HCT116 (cell line): Measurements from ENCODE around the gene PDLIM5. TPM values are rescaled to one million over a fixed set of nuclear protein-coding genes. Genes with fewer than 3 reads are reported as not detected.

ENCODE experiments used
- ATAC-seq: fragments of 200-7000 bp; cut with Tn5 transposase; 2 replicates; pipeline ENCODE4 v1.9.1; 2020; ENCODE audit warnings: mild to moderate bottlenecking, moderate library complexity
- BruUV-seq: library from RNA; stranded (reverse); fragments of 400-500 nt; replicated peaks from 2 replicates; lab custom pipeline; 2021; lab: Mats Ljungman, UMichigan
- CTCF ChIA-PET: fragments of 300-600 bp; sonication (Branson Sonifier 250); formaldehyde crosslinking; loops from one replicate; lab custom pipeline; 2021; ENCODE audit warnings: antibody characterized with exemption; lab: Charles Lee
- POLR2A ChIA-PET: fragments of 300-600, 350-600 bp; sonication (Branson Sonifier 250); formaldehyde crosslinking; loops from one replicate; lab custom pipeline; 2021; ENCODE audit warnings: antibody characterized with exemption; lab: Charles Lee
- RAD21 ChIA-PET, 2 experiments: fragments of 300-600 bp; sonication (Branson Sonifier 250); formaldehyde crosslinking; loops; one replicate each; lab custom pipeline; 2023; ENCODE audit warnings: low total read pairs in 2 of 2; ENCODE audit not compliant: uncharacterized antibody in 2 of 2, unreplicated experiment in 2 of 2, low non-redundant PET in 1 of 2; lab: Charles Lee
- DNase-seq: peaks from one replicate; pipeline ENCODE4 v3.0.0-alpha.2; 2010; ENCODE audit warnings: low read depth, low spot score
- H2AFZ ChIP-seq: fragments of 200-600 bp; shearing (Covaris generic), sonication (generic); 2 replicates; pipeline ENCODE4 v1.6.1; 2017; ENCODE audit warnings: low read depth, mixed run types, mixed read lengths, antibody characterized with exemption, low read length; ENCODE audit not compliant: poor library complexity, severe bottlenecking
- H3K27ac ChIP-seq: 2 replicates; pipeline ENCODE4 v1.5.1; 2012; ENCODE audit warnings: low read depth, low read length
- H3K27me3 ChIP-seq: fragments of 200-600 bp; sonication (generic); 2 replicates; pipeline ENCODE4 v1.6.1; 2016; ENCODE audit warnings: mixed run types, low read length, mixed read lengths; ENCODE audit not compliant: insufficient read depth
- H3K36me3 ChIP-seq, 2 experiments: fragments of 200-500 bp in 1 of 2; fragments of 200-600 bp in 1 of 2; sonication (Bioruptor generic) in 1 of 2; sonication (generic) in 1 of 2; 2 replicates each; pipeline versions ENCODE4 v1.5.1 to v1.6.1; 2014 to 2016; ENCODE audit warnings: low read length in 2 of 2, inconsistent platforms in 1 of 2, mixed read lengths in 1 of 2, mixed run types in 1 of 2; ENCODE audit not compliant: insufficient read depth in 2 of 2, control insufficient read depth in 1 of 2
- H3K4me1 ChIP-seq, 2 experiments: fragments of 200-600 bp in 1 of 2; sonication (generic) in 1 of 2; 2 replicates each; pipeline versions ENCODE4 v1.5.1 to v1.6.1; 2012 to 2017; ENCODE audit warnings: low read length in 2 of 2, inconsistent platforms in 1 of 2, mild to moderate bottlenecking in 1 of 2, mixed read lengths in 1 of 2, mixed run types in 1 of 2, moderate library complexity in 1 of 2; ENCODE audit not compliant: insufficient read depth in 2 of 2, control insufficient read depth in 1 of 2
- H3K4me2 ChIP-seq: fragments of 200-600 bp; sonication (generic); 2 replicates; pipeline ENCODE4 v1.6.1; 2017; ENCODE audit warnings: mixed run types, low read length, mixed read lengths
- H3K4me3 ChIP-seq, 2 experiments: fragments of 200-600 bp in 1 of 2; sonication (generic) in 1 of 2; replicated peaks in 1 of 2; 2 replicates each; pipeline ENCODE4 v1.5.1; 2011 to 2016; ENCODE audit warnings: low read length in 2 of 2, control low read depth in 1 of 2, low read depth in 1 of 2, mild to moderate bottlenecking in 1 of 2, mixed read lengths in 1 of 2, mixed run types in 1 of 2
- H3K79me2 ChIP-seq: fragments of 200-600 bp; sonication (generic); 2 replicates; pipeline ENCODE4 v1.6.1; 2017; ENCODE audit warnings: mild to moderate bottlenecking, mixed run types, low read length, moderate library complexity, mixed read lengths; ENCODE audit not compliant: insufficient read depth
- H3K9ac ChIP-seq: fragments of 200-600 bp; sonication (generic); 2 replicates; pipeline ENCODE4 v1.6.1; 2016; ENCODE audit warnings: low read length, mixed read lengths
- H3K9me2 ChIP-seq: fragments of 200-600 bp; sonication (generic), shearing (Covaris generic); 2 replicates; pipeline ENCODE4 v1.6.1; 2017; ENCODE audit warnings: mixed run types, mild to moderate bottlenecking, moderate library complexity; ENCODE audit not compliant: insufficient read depth
- H3K9me3 ChIP-seq, 2 experiments: fragments of 200-500 bp in 1 of 2; fragments of 200-600 bp in 1 of 2; sonication (Bioruptor generic) in 1 of 2; sonication (generic) in 1 of 2; 2 replicates each; pipeline ENCODE4 v1.6.1; 2014 to 2017; ENCODE audit warnings: low read length in 2 of 2, mixed read lengths in 2 of 2, inconsistent platforms in 1 of 2, low read depth in 1 of 2, mild to moderate bottlenecking in 1 of 2, mixed run types in 1 of 2, moderate library complexity in 1 of 2; ENCODE audit not compliant: control insufficient read depth in 1 of 2, insufficient read depth in 1 of 2
- H4K20me1 ChIP-seq: fragments of 200-600 bp; sonication (generic), shearing (Covaris generic); 2 replicates; pipeline ENCODE4 v1.6.1; 2017; ENCODE audit warnings: mixed run types, mild to moderate bottlenecking, moderate library complexity; ENCODE audit not compliant: insufficient read depth
- CEBPB ChIP-seq: IDR thresholded peaks from 2 replicates; pipeline ENCODE4 v1.6.1; 2012; ENCODE audit warnings: low read depth
- EZH2 ChIP-seq: fragments of 200-600 bp; sonication (generic); IDR thresholded peaks from 2 replicates; pipeline ENCODE4 v1.6.1; 2017; ENCODE audit warnings: antibody characterized with exemption, mixed run types
- EZH2phosphoT487 ChIP-seq: fragments of 200-600 bp; IDR thresholded peaks from 2 replicates; pipeline ENCODE4 v1.6.1; 2018; ENCODE audit warnings: antibody characterized with exemption, borderline replicate concordance
- FOSL1 ChIP-seq: IDR thresholded peaks from 2 replicates; pipeline ENCODE4 v1.6.1; 2012; ENCODE audit warnings: low read depth
- JUND ChIP-seq: IDR thresholded peaks from 2 replicates; pipeline ENCODE4 v1.6.1; 2012
- POLR2AphosphoS5 ChIP-seq: IDR thresholded peaks from 2 replicates; pipeline ENCODE4 v1.6.1; 2011; ENCODE audit warnings: mild to moderate bottlenecking, low read depth, low read length, moderate library complexity
- SP1 ChIP-seq: IDR thresholded peaks from 2 replicates; pipeline ENCODE4 v1.6.1; 2012; ENCODE audit warnings: low read depth
- SRF ChIP-seq: IDR thresholded peaks from 2 replicates; pipeline ENCODE4 v1.6.1; 2012; ENCODE audit warnings: low read depth
- YY1 ChIP-seq: IDR thresholded peaks from 2 replicates; pipeline ENCODE4 v1.6.1; 2011; ENCODE audit warnings: low read length, low read depth, moderate library complexity, mild to moderate bottlenecking; ENCODE audit not compliant: insufficient replicate concordance; ENCODE audit errors: extremely low read depth
- ZFX ChIP-seq: fragments of 450-650 bp; IDR thresholded peaks from 2 replicates; pipeline ENCODE4 v1.6.1; 2017
- intact Hi-C: fragments of 100-400 bp; cut with micrococcal nuclease; formaldehyde crosslinking; loops from 2 replicates; pipeline ENCODE4 v1.10.0; 2022
- total RNA-seq: library from RNA; stranded (reverse); gene quantifications from one replicate; pipeline ENCODE4 v1.2.1, GENCODE V29; 2021; ENCODE audit not compliant: unreplicated experiment
- TF ChIP-seq, protein P1 (sequence below), 3 experiments: fragments of 200-600 bp in 1 of 3; sonication (generic) in 1 of 3; IDR thresholded peaks in 2 of 3; conservative IDR thresholded peaks in 1 of 3; 2 replicates each; pipeline ENCODE4 v1.5.1; 2012 to 2017; ENCODE audit warnings: low read depth in 2 of 3, low read length in 2 of 3, antibody characterized with exemption in 1 of 3, borderline replicate concordance in 1 of 3, control low read depth in 1 of 3, mild to moderate bottlenecking in 1 of 3, mixed read lengths in 1 of 3, mixed run types in 1 of 3, moderate library complexity in 1 of 3; ENCODE audit not compliant: insufficient read depth in 1 of 3
- TF ChIP-seq, protein P2 (sequence below): IDR thresholded peaks from 2 replicates; pipeline ENCODE4 v1.6.1; 2012
- TF ChIP-seq, protein P3 (sequence below): IDR thresholded peaks from 2 replicates; pipeline ENCODE4 v1.6.1; 2011; ENCODE audit warnings: mild to moderate bottlenecking, low read length, moderate library complexity; ENCODE audit not compliant: insufficient replicate concordance; ENCODE audit errors: extremely low read depth
- TF ChIP-seq, protein P4 (sequence below): IDR thresholded peaks from 2 replicates; pipeline ENCODE4 v1.6.1; 2012; ENCODE audit warnings: low read depth

The PDLIM5 gene
- total RNA-seq, 1 experiment from 2014 or later = 130 TPM

DNA sequence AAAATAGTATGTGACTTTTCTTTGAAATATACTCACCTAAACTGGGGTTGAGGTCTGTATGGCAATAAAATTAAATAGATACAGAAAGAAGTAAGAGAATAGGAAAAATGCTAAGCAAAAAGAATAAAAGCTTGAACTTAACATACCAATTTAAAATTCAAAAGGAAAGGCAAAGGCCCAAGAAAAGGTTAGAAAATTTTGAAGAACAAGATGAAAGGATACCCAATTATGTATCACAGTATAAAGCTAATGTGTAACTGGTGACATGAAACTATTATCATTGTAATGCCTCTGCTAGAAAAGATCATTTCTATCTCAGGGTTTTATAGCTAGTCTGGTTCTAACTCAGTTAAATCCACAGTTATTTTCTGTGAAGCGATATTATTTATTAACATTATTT lies 99.1 kb downstream of the PDLIM5 start:
- Histone ChIP-seq H3K4me1 (peaks cover 41% of the 10 kb centered on the region in 2 experiments), H3K36me3 (peaks cover 0 to 8% of the 10 kb centered on the region in 2 experiments; a peak in 1 of 4 replicates), H3K27me3 (no peaks in the 10 kb centered on the region), H3K4me3 (no peak overlapping the region), H3K4me2 (no peak overlapping the region), H2AFZ (no peak overlapping the region), H3K79me2 (peaks cover 19% of the 10 kb centered on the region; the same call in 1 of the 2 replicates), H3K9ac (no peak overlapping the region), H3K9me3 (no peaks in the 10 kb centered on the region), H4K20me1 (no peaks in the 10 kb centered on the region), H3K9me2 (no peaks in the 10 kb centered on the region), H3K27ac (no peak overlapping the region)
- CTCF ChIA-PET = no interaction called here
- TF ChIP-seq, protein P1, sequence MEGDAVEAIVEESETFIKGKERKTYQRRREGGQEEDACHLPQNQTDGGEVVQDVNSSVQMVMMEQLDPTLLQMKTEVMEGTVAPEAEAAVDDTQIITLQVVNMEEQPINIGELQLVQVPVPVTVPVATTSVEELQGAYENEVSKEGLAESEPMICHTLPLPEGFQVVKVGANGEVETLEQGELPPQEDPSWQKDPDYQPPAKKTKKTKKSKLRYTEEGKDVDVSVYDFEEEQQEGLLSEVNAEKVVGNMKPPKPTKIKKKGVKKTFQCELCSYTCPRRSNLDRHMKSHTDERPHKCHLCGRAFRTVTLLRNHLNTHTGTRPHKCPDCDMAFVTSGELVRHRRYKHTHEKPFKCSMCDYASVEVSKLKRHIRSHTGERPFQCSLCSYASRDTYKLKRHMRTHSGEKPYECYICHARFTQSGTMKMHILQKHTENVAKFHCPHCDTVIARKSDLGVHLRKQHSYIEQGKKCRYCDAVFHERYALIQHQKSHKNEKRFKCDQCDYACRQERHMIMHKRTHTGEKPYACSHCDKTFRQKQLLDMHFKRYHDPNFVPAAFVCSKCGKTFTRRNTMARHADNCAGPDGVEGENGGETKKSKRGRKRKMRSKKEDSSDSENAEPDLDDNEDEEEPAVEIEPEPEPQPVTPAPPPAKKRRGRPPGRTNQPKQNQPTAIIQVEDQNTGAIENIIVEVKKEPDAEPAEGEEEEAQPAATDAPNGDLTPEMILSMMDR (IDR thresholded peaks at IDR 0.05 in 2 of 3, conservative IDR thresholded peaks at IDR 0.05 in 1 of 3; ENCODE audit: borderline replicate concordance in 1 of 3, insufficient read depth in 1 of 3, low read depth in 2 of 3, low read length in 2 of 3) = no peak
- no peak for TF ChIP-seq YY1
- TF ChIP-seq, protein P2, sequence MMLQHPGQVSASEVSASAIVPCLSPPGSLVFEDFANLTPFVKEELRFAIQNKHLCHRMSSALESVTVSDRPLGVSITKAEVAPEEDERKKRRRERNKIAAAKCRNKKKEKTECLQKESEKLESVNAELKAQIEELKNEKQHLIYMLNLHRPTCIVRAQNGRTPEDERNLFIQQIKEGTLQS = no peak
- TF ChIP-seq POLR2AphosphoS5 = no peak
- no peak for TF ChIP-seq JUND
- TF ChIP-seq, protein P3, sequence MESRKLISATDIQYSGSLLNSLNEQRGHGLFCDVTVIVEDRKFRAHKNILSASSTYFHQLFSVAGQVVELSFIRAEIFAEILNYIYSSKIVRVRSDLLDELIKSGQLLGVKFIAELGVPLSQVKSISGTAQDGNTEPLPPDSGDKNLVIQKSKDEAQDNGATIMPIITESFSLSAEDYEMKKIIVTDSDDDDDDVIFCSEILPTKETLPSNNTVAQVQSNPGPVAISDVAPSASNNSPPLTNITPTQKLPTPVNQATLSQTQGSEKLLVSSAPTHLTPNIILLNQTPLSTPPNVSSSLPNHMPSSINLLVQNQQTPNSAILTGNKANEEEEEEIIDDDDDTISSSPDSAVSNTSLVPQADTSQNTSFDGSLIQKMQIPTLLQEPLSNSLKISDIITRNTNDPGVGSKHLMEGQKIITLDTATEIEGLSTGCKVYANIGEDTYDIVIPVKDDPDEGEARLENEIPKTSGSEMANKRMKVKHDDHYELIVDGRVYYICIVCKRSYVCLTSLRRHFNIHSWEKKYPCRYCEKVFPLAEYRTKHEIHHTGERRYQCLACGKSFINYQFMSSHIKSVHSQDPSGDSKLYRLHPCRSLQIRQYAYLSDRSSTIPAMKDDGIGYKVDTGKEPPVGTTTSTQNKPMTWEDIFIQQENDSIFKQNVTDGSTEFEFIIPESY = no peak
- TF ChIP-seq EZH2 = no peak
- no peak for TF ChIP-seq SP1
- TF ChIP-seq EZH2phosphoT487 = no peak
- TF ChIP-seq, protein P4, sequence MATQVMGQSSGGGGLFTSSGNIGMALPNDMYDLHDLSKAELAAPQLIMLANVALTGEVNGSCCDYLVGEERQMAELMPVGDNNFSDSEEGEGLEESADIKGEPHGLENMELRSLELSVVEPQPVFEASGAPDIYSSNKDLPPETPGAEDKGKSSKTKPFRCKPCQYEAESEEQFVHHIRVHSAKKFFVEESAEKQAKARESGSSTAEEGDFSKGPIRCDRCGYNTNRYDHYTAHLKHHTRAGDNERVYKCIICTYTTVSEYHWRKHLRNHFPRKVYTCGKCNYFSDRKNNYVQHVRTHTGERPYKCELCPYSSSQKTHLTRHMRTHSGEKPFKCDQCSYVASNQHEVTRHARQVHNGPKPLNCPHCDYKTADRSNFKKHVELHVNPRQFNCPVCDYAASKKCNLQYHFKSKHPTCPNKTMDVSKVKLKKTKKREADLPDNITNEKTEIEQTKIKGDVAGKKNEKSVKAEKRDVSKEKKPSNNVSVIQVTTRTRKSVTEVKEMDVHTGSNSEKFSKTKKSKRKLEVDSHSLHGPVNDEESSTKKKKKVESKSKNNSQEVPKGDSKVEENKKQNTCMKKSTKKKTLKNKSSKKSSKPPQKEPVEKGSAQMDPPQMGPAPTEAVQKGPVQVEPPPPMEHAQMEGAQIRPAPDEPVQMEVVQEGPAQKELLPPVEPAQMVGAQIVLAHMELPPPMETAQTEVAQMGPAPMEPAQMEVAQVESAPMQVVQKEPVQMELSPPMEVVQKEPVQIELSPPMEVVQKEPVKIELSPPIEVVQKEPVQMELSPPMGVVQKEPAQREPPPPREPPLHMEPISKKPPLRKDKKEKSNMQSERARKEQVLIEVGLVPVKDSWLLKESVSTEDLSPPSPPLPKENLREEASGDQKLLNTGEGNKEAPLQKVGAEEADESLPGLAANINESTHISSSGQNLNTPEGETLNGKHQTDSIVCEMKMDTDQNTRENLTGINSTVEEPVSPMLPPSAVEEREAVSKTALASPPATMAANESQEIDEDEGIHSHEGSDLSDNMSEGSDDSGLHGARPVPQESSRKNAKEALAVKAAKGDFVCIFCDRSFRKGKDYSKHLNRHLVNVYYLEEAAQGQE = no peak
- no peak for TF ChIP-seq FOSL1
- no peak for TF ChIP-seq ZFX
- no peak for TF ChIP-seq SRF
- TF ChIP-seq CEBPB = no peak
- POLR2A ChIA-PET = no interaction called here
- DNase-seq (no peak), ATAC-seq (no peak)
- no TSS peak for BruUV-seq
- intact Hi-C loops = no loop called here
- RAD21 ChIA-PET = no interaction called here
